ES-I3 (cell line): ENCODE data around the gene NEAT1.

Experiments used
- H3K36me3 ChIP-seq: 2 replicates; pipeline ENCODE4 v1.6.1; 2013; ENCODE audit warnings: mild to moderate bottlenecking, low read length, control low read depth, moderate library complexity; ENCODE audit not compliant: insufficient read depth
- H3K4me1 ChIP-seq: 2 replicates; pipeline ENCODE4 v1.6.1; 2013; ENCODE audit warnings: mild to moderate bottlenecking, control low read depth, low read length; ENCODE audit not compliant: insufficient read depth
- H3K9ac ChIP-seq: 2 replicates; pipeline ENCODE4 v1.6.1; 2013; ENCODE audit warnings: low read depth, mild to moderate bottlenecking, low read length, moderate library complexity
- H3K9me3 ChIP-seq: 2 replicates; pipeline ENCODE4 v1.6.1; 2013; ENCODE audit warnings: mild to moderate bottlenecking, low read length, moderate library complexity; ENCODE audit not compliant: control insufficient read depth, insufficient read depth

NEAT1 gene

GRCh38 chr11:65420979-65421793 is 1.4 kb upstream of the NEAT1 start:
- peaks cover 37% of the 10 kb centered on the region for H3K4me1 ChIP-seq

GRCh38 chr11:65421794-65422632 is 585 bp upstream of the NEAT1 start:
- Histone ChIP-seq H3K36me3 (peaks cover 26% of the 10 kb centered on the region), H3K9me3 (no peaks in the 10 kb centered on the region), H3K4me1 (peaks cover 31% of the 10 kb centered on the region), H3K9ac (peak overlapping the region; percentile 87)

More at GRCh38 chr11:65420979-65421793, 1.4 kb upstream of the NEAT1 start:
- H3K36me3 ChIP-seq, result peaks cover 20% of the 10 kb centered on the region
- peak overlapping the region; percentile 87 for H3K9ac ChIP-seq
- H3K9me3 ChIP-seq, result no peaks in the 10 kb centered on the region

- Histone ChIP-seq H3K36me3 (peaks cover 26% of the 10 kb centered on the region), H3K9ac (peak overlapping the region; percentile 87), H3K9me3 (no peaks in the 10 kb centered on the region), H3K4me1 (peaks cover 21% of the 10 kb centered on the region)
Measured at GRCh38 chr11:65423516-65424204, 1.1 kb downstream of the NEAT1 start.

GRCh38 chr11:65424205-65425104 is 1.9 kb downstream of the NEAT1 start:
- H3K9me3 ChIP-seq, result no peaks in the 10 kb centered on the region
- peak overlapping the region; percentile 87 for H3K9ac ChIP-seq
- H3K4me1 ChIP-seq, result peaks cover 18% of the 10 kb centered on the region
- peaks cover 26% of the 10 kb centered on the region for H3K36me3 ChIP-seq

GRCh38 chr11:65425105-65425970 is 2.7 kb downstream of the NEAT1 start:
- Histone ChIP-seq H3K36me3 (peaks cover 26% of the 10 kb centered on the region), H3K4me1 (peaks cover 9% of the 10 kb centered on the region), H3K9ac (peak overlapping the region; percentile 87), H3K9me3 (no peaks in the 10 kb centered on the region)

- no peaks in the 10 kb centered on the region for H3K9me3 ChIP-seq
- H3K36me3 ChIP-seq, result peaks cover 26% of the 10 kb centered on the region
- peak overlapping the region; percentile 87; the same call in 1 of the 2 replicates for H3K9ac ChIP-seq
- 0 out of 2 replicates have a peak, but pooled peaks cover 3% of the 10 kb centered on the region for H3K4me1 ChIP-seq
Measured at GRCh38 chr11:65425971-65426838, 3.6 kb downstream of the NEAT1 start.

- Histone ChIP-seq H3K9me3 (no peaks in the 10 kb centered on the region), H3K36me3 (peaks cover 29% of the 10 kb centered on the region), H3K9ac (peak overlapping the region; percentile 87; the same call in 1 of the 2 replicates), H3K4me1 (0 out of 2 replicates have a peak, but pooled peaks cover 3% of the 10 kb centered on the region)
Measured at GRCh38 chr11:65426839-65427690, 4.5 kb downstream of the NEAT1 start.

GRCh38 chr11:65427691-65428577 is 5.3 kb downstream of the NEAT1 start:
- Histone ChIP-seq H3K9me3 (no peaks in the 10 kb centered on the region), H3K36me3 (peaks cover 29% of the 10 kb centered on the region), H3K9ac (peak overlapping the region; percentile 87; the same call in 1 of the 2 replicates), H3K4me1 (0 out of 2 replicates have a peak, but pooled peaks cover 3% of the 10 kb centered on the region)

- Histone ChIP-seq H3K9me3 (no peaks in the 10 kb centered on the region), H3K9ac (no peak overlapping the region; the same call in 1 of the 2 replicates), H3K4me1 (0 out of 2 replicates have a peak, but pooled peaks cover 3% of the 10 kb centered on the region), H3K36me3 (peaks cover 27% of the 10 kb centered on the region)
Measured at GRCh38 chr11:65428578-65429067, 6.0 kb downstream of the NEAT1 start.

GRCh38 chr11:65429068-65429681 is 6.6 kb downstream of the NEAT1 start:
- Histone ChIP-seq H3K36me3 (peaks cover 25% of the 10 kb centered on the region), H3K9ac (no peak overlapping the region; the same call in 1 of the 2 replicates), H3K4me1 (0 out of 2 replicates have a peak, but pooled peaks cover 3% of the 10 kb centered on the region), H3K9me3 (no peaks in the 10 kb centered on the region)
